Immature natural killer cell (primary cell): ENCODE data around the gene TPSB2. TPM values are rescaled to one million over a fixed set of nuclear protein-coding genes. Genes with fewer than 3 reads are reported as not detected.
"Not testable (repeated sequence)": the region's sequence is repeated elsewhere in the genome, so short reads cannot be mapped to it uniquely, and the experiment has no call there.

Experiments
- DNase-seq, 3 donors: peaks; one replicate each; pipeline ENCODE4 v3.0.0; 2022; ENCODE audit warnings: mixed read lengths in 1 of 3
- H3K27ac Mint-ChIP-seq, 6 donors: one replicate each; pipeline ENCODE4 v1.8.0; 2020; ENCODE audit warnings: mixed read lengths in 6 of 6, mild to moderate bottlenecking in 5 of 6, inconsistent platforms in 4 of 6, moderate library complexity in 3 of 6
- H3K27me3 Mint-ChIP-seq, 3 donors: one replicate each; pipeline ENCODE4 v1.8.0; 2020 to 2021; ENCODE audit warnings: low read depth in 3 of 3, mild to moderate bottlenecking in 3 of 3, mixed read lengths in 3 of 3, moderate library complexity in 3 of 3, inconsistent platforms in 1 of 3
- H3K36me3 Mint-ChIP-seq, 3 donors: one replicate each; pipeline ENCODE4 v1.8.0; 2020; ENCODE audit warnings: mixed read lengths in 3 of 3, inconsistent platforms in 2 of 3, mild to moderate bottlenecking in 2 of 3
- H3K4me1 Mint-ChIP-seq, 2 donors: one replicate each; pipeline ENCODE4 v1.8.0; 2020; ENCODE audit warnings: inconsistent platforms in 2 of 2, mild to moderate bottlenecking in 2 of 2, mixed read lengths in 2 of 2, moderate library complexity in 1 of 2
- H3K4me3 Mint-ChIP-seq, 5 donors: one replicate each; pipeline ENCODE4 v1.8.0; 2020; ENCODE audit warnings: mild to moderate bottlenecking in 5 of 5, mixed read lengths in 5 of 5, inconsistent platforms in 3 of 5, moderate library complexity in 3 of 5
- H3K9me3 Mint-ChIP-seq, 6 donors: one replicate each; pipeline ENCODE4 v1.8.0; 2020; ENCODE audit warnings: mild to moderate bottlenecking in 6 of 6, mixed read lengths in 6 of 6, inconsistent platforms in 4 of 6, moderate library complexity in 3 of 6
- polyA plus RNA-seq, 3 donors: library from polyadenylated mRNA; unstranded; fragments of 300-500 nt; fragmentation: Illumina TruSeq; gene quantifications; one replicate each; pipeline ENCODE4 v1.2.3, GENCODE V29; 2021

TPSB2 gene
- polyA plus RNA-seq, 3 donors from 2014 or later, result not detected

GRCh38 chr16:1240436-1240835 lies 10.5 kb upstream of the TPSB2 start, which contains the start of gene TPSAB1:
TPSAB1 (plus strand) TSS chr16:1240705; CDS start chr16:1240939, 234 bp downstream.
- not testable (repeated sequence) for DNase-seq, H3K36me3 Mint-ChIP-seq, H3K9me3 Mint-ChIP-seq, H3K27ac Mint-ChIP-seq, H3K27me3 Mint-ChIP-seq, H3K4me3 Mint-ChIP-seq
- peaks cover 7 to 12% of the 10 kb centered on the region in 2 donors for H3K4me1 Mint-ChIP-seq

- not testable (repeated sequence) for H3K36me3 Mint-ChIP-seq, H3K4me3 Mint-ChIP-seq, DNase-seq, H3K27ac Mint-ChIP-seq, H3K9me3 Mint-ChIP-seq, H3K27me3 Mint-ChIP-seq, H3K4me1 Mint-ChIP-seq
Measured at GRCh38 chr16:1239575-1239974, 9.6 kb upstream of the TPSB2 start.

GRCh38 chr16:1238909-1239308 lies 8.9 kb upstream of the TPSB2 start:
- not testable (repeated sequence) for H3K4me3 Mint-ChIP-seq, H3K27me3 Mint-ChIP-seq, H3K4me1 Mint-ChIP-seq, H3K27ac Mint-ChIP-seq, H3K36me3 Mint-ChIP-seq, DNase-seq, H3K9me3 Mint-ChIP-seq

GRCh38 chr16:1237990-1238389 lies 8.0 kb upstream of the TPSB2 start:
- H3K27ac Mint-ChIP-seq, result peak overlapping the region in 4 of 6 donors; percentile 9 to 40 (median 22)
- H3K36me3 Mint-ChIP-seq, result no peaks in the 10 kb centered on the region
- no peak for DNase-seq

GRCh38 chr16:1236659-1237058 lies 6.7 kb upstream of the TPSB2 start:
- H3K27me3 Mint-ChIP-seq, H3K36me3 Mint-ChIP-seq, H3K4me3 Mint-ChIP-seq, DNase-seq, H3K9me3 Mint-ChIP-seq, H3K4me1 Mint-ChIP-seq, H3K27ac Mint-ChIP-seq: not testable (repeated sequence)

More at GRCh38 chr16:1237990-1238389, 8.0 kb upstream of the TPSB2 start:
- peaks cover 0 to 3% of the 10 kb centered on the region in 2 donors for H3K4me1 Mint-ChIP-seq
- no peaks in the 10 kb centered on the region for H3K9me3 Mint-ChIP-seq
- H3K27me3 Mint-ChIP-seq, result no peaks in the 10 kb centered on the region
- H3K4me3 Mint-ChIP-seq, result peak overlapping the region in 1 of 5 donors; percentile 44

- not testable (repeated sequence) for H3K27ac Mint-ChIP-seq, H3K9me3 Mint-ChIP-seq, DNase-seq, H3K36me3 Mint-ChIP-seq, H3K4me1 Mint-ChIP-seq, H3K27me3 Mint-ChIP-seq, H3K4me3 Mint-ChIP-seq
Measured at GRCh38 chr16:1232049-1232748, 2.2 kb upstream of the TPSB2 start.

- not testable (repeated sequence) for DNase-seq, H3K27me3 Mint-ChIP-seq, H3K4me3 Mint-ChIP-seq, H3K27ac Mint-ChIP-seq, H3K4me1 Mint-ChIP-seq, H3K36me3 Mint-ChIP-seq, H3K9me3 Mint-ChIP-seq
Measured at GRCh38 chr16:1231301-1231700, 1.3 kb upstream of the TPSB2 start.

- not testable (repeated sequence) for H3K27me3 Mint-ChIP-seq, H3K9me3 Mint-ChIP-seq, DNase-seq
Measured at GRCh38 chr16:1230471-1231212, 658 bp upstream of the TPSB2 start.

GRCh38 chr16:1229476-1229875 lies 508 bp downstream of the TPSB2 start:
- not testable (repeated sequence) for DNase-seq, H3K36me3 Mint-ChIP-seq, H3K4me3 Mint-ChIP-seq, H3K27me3 Mint-ChIP-seq, H3K4me1 Mint-ChIP-seq, H3K27ac Mint-ChIP-seq, H3K9me3 Mint-ChIP-seq

More at GRCh38 chr16:1230471-1231212, 658 bp upstream of the TPSB2 start:
- H3K4me1 Mint-ChIP-seq, H3K4me3 Mint-ChIP-seq, H3K27ac Mint-ChIP-seq, H3K36me3 Mint-ChIP-seq: not testable (repeated sequence)

- H3K4me3 Mint-ChIP-seq, H3K4me1 Mint-ChIP-seq, H3K27me3 Mint-ChIP-seq, DNase-seq, H3K27ac Mint-ChIP-seq, H3K9me3 Mint-ChIP-seq, H3K36me3 Mint-ChIP-seq: not testable (repeated sequence)
Measured at GRCh38 chr16:1228227-1228626, 1.8 kb downstream of the TPSB2 start.

- not testable (repeated sequence) for DNase-seq, H3K27me3 Mint-ChIP-seq, H3K9me3 Mint-ChIP-seq, H3K4me1 Mint-ChIP-seq, H3K27ac Mint-ChIP-seq, H3K36me3 Mint-ChIP-seq, H3K4me3 Mint-ChIP-seq
Measured at GRCh38 chr16:1226692-1227091, 3.3 kb downstream of the TPSB2 start.

GRCh38 chr16:1225728-1226311 lies 4.2 kb downstream of the TPSB2 start:
- H3K9me3 Mint-ChIP-seq, H3K4me1 Mint-ChIP-seq, H3K27me3 Mint-ChIP-seq, H3K4me3 Mint-ChIP-seq, DNase-seq, H3K27ac Mint-ChIP-seq, H3K36me3 Mint-ChIP-seq: not testable (repeated sequence)

- Mint-ChIP-seq H3K36me3 (no peaks in the 10 kb centered on the region), H3K27ac (no peak within 1 kb of the TSS), H3K9me3 (no peaks in the 10 kb centered on the region), H3K4me3 (no peak within 1 kb of the TSS), H3K27me3 (peaks cover 0 to 3% (median 0%) of the 10 kb centered on the region in 3 donors), H3K4me1 (no peaks in the 10 kb centered on the region)
- no peak for DNase-seq
Measured at GRCh38 chr16:1225051-1225451, 4.9 kb downstream of the TPSB2 start, which contains the start of gene TPSG1. TPSG1 (minus strand) TSS chr16:1225268; CDS start chr16:1225252, 16 bp downstream.

GRCh38 chr16:1224558-1224957 lies 5.4 kb downstream of the TPSB2 start:
- Mint-ChIP-seq H3K27ac (no peak overlapping the region), H3K9me3 (no peaks in the 10 kb centered on the region), H3K36me3 (no peaks in the 10 kb centered on the region), H3K27me3 (peaks cover 0 to 3% (median 0%) of the 10 kb centered on the region in 3 donors), H3K4me1 (no peaks in the 10 kb centered on the region), H3K4me3 (no peak overlapping the region)
- no peak for DNase-seq
